Measurements from ENCODE around the gene TAF13. TPM values are rescaled to one million over a fixed set of nuclear protein-coding genes. Genes with fewer than 3 reads are reported as not detected.
A peak's percentile ranks its signal among the peaks of the same experiment; 100 is the strongest.

The TAF13 gene
- total RNA-seq, result 63.3 and 78.7 TPM in 2 replicates
- polyA plus RNA-seq, result 15.7 and 22.1 TPM in 2 replicates

- Histone ChIP-seq H3K4me2 (peak within 1 kb of the TSS; percentile 85), H3K27me3 (no peaks in the 10 kb centered on the region), H3K36me3 (replicated peaks; ENCODE audit: insufficient read depth, low read depth) (no peaks in the 10 kb centered on the region), H4K20me1 (ENCODE audit: insufficient read depth, poor library complexity, severe bottlenecking) (no peaks in the 10 kb centered on the region), H3K4me3 (peak within 1 kb of the TSS; percentile 57), H3K27ac (peak within 1 kb of the TSS; percentile 96), H3K9me2 (replicated peaks; ENCODE audit: insufficient read depth) (no peaks in the 10 kb centered on the region), H3K79me2 (peaks cover 40% of the 10 kb centered on the region), H3K4me1 (ENCODE audit: insufficient read depth) (no peaks in the 10 kb centered on the region), H3K9me3 (ENCODE audit: low read depth) (no peaks in the 10 kb centered on the region), H2AFZ (peak within 1 kb of the TSS; percentile 97)
- peak; percentile 97 for DNase-seq (ENCODE audit: low spot score)
- TF ChIP-seq EZH2phosphoT487 (IDR thresholded peaks at IDR 0.05; ENCODE audit: low read depth, severe bottlenecking, unreplicated experiment) (no peak), EZH2 (IDR thresholded peaks at IDR 0.05; ENCODE audit: borderline replicate concordance) (no peak)
- TF ChIP-seq, protein P1, sequence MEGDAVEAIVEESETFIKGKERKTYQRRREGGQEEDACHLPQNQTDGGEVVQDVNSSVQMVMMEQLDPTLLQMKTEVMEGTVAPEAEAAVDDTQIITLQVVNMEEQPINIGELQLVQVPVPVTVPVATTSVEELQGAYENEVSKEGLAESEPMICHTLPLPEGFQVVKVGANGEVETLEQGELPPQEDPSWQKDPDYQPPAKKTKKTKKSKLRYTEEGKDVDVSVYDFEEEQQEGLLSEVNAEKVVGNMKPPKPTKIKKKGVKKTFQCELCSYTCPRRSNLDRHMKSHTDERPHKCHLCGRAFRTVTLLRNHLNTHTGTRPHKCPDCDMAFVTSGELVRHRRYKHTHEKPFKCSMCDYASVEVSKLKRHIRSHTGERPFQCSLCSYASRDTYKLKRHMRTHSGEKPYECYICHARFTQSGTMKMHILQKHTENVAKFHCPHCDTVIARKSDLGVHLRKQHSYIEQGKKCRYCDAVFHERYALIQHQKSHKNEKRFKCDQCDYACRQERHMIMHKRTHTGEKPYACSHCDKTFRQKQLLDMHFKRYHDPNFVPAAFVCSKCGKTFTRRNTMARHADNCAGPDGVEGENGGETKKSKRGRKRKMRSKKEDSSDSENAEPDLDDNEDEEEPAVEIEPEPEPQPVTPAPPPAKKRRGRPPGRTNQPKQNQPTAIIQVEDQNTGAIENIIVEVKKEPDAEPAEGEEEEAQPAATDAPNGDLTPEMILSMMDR (IDR thresholded peaks at IDR 0.05; ENCODE audit: poor library complexity), result no peak
- WGBS (ENCODE audit: low lambda C conversion rate, missing lambda C conversion rate), result 6% methylated on average over 39 of the region's 39 CpGs
These were observed at the start of gene TAF13 for GRCh38 chr1:109075531-109076490. Gene TAF13, minus strand, starts transcription at chr1:109076003. Its CDS starts 56 bp downstream, at chr1:109075947.

DNA sequence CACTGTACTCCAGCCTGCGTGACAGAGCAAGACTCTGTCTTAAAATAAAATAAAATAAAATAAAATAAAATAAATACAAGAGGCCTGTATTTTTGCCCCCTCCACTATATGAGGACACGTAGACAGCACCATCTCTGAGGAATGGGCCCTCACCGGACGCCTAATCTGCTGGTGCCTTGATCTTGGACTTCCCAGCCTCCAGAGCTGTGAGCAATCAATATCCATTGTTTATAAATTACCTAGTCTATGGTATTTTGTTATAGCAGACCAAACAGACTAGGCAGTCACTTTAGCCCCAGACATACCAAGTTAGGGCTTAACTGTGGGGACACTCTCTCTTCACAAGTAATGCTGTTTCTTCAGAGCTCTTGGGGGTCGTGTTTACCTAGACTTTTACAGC lies 44.6 kb upstream of the TAF13 start:
- Histone ChIP-seq H3K27ac (no peak overlapping the region), H3K4me1 (ENCODE audit: insufficient read depth) (no peaks in the 10 kb centered on the region), H3K4me2 (no peak overlapping the region), H3K79me2 (no peaks in the 10 kb centered on the region), H3K27me3 (peaks cover 11% of the 10 kb centered on the region), H3K36me3 (replicated peaks; ENCODE audit: insufficient read depth, low read depth) (no peaks in the 10 kb centered on the region), H2AFZ (no peak overlapping the region), H3K4me3 (no peak overlapping the region), H3K9me2 (replicated peaks; ENCODE audit: insufficient read depth) (no peaks in the 10 kb centered on the region), H3K9me3 (ENCODE audit: low read depth) (no peaks in the 10 kb centered on the region), H4K20me1 (ENCODE audit: insufficient read depth, poor library complexity, severe bottlenecking) (no peaks in the 10 kb centered on the region)
- TF ChIP-seq EZH2phosphoT487 (IDR thresholded peaks at IDR 0.05; ENCODE audit: low read depth, severe bottlenecking, unreplicated experiment), result no peak
- TF ChIP-seq, protein P1 (IDR thresholded peaks at IDR 0.05; ENCODE audit: poor library complexity), result no peak
- no peak for TF ChIP-seq EZH2 (IDR thresholded peaks at IDR 0.05; ENCODE audit: borderline replicate concordance)
- DNase-seq (ENCODE audit: low spot score), result no peak
- WGBS (ENCODE audit: low lambda C conversion rate, missing lambda C conversion rate), result 91% methylated on average over 5 of the region's 5 CpGs

DNA sequence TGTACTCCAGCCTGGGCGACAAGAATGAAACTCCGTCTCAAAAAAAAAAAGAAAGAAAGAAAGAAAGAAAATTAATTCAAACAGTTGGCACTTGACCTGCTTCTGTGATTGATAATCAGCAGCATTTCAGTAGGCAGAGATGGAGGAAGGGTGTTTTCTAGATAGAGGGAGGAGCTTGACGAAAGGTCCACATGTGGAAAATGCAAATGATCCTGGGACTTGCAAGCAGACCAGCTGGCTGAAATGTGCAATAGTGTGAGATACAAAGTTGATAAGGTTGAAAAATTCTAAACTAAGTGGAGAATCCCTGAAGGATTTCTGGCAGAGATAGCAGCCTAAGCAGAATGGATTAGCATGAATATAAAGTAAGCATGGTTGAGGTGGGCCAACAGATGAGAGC lies 42.3 kb upstream of the TAF13 start:
- H3K27me3 ChIP-seq, result peaks cover 29% of the 10 kb centered on the region
- no peak overlapping the region for H3K4me2 ChIP-seq
- no peak for DNase-seq (ENCODE audit: low spot score)
- H3K36me3 ChIP-seq (replicated peaks; ENCODE audit: insufficient read depth, low read depth), result no peaks in the 10 kb centered on the region
- no peaks in the 10 kb centered on the region for H3K9me2 ChIP-seq (replicated peaks; ENCODE audit: insufficient read depth)
- no peak overlapping the region for H2AFZ ChIP-seq
- H4K20me1 ChIP-seq (ENCODE audit: insufficient read depth, poor library complexity, severe bottlenecking), result no peaks in the 10 kb centered on the region
- H3K4me3 ChIP-seq, result no peak overlapping the region
- TF ChIP-seq EZH2phosphoT487 (IDR thresholded peaks at IDR 0.05; ENCODE audit: low read depth, severe bottlenecking, unreplicated experiment), result no peak
- no peak for TF ChIP-seq EZH2 (IDR thresholded peaks at IDR 0.05; ENCODE audit: borderline replicate concordance)
- H3K27ac ChIP-seq, result no peak overlapping the region
- no peaks in the 10 kb centered on the region for H3K9me3 ChIP-seq (ENCODE audit: low read depth)
- H3K4me1 ChIP-seq (ENCODE audit: insufficient read depth), result peaks cover 4% of the 10 kb centered on the region
- WGBS (ENCODE audit: low lambda C conversion rate, missing lambda C conversion rate), result 88% methylated on average over 3 of the region's 3 CpGs
- no peaks in the 10 kb centered on the region for H3K79me2 ChIP-seq

- Histone ChIP-seq H3K36me3 (replicated peaks; ENCODE audit: insufficient read depth, low read depth) (no peaks in the 10 kb centered on the region), H2AFZ (no peak overlapping the region), H3K9me3 (ENCODE audit: low read depth) (no peaks in the 10 kb centered on the region), H3K4me1 (ENCODE audit: insufficient read depth) (peaks cover 4% of the 10 kb centered on the region), H3K4me2 (no peak overlapping the region), H3K79me2 (no peaks in the 10 kb centered on the region), H3K4me3 (no peak overlapping the region), H3K9me2 (replicated peaks; ENCODE audit: insufficient read depth) (no peaks in the 10 kb centered on the region), H3K27me3 (peaks cover 29% of the 10 kb centered on the region), H3K27ac (no peak overlapping the region), H4K20me1 (ENCODE audit: insufficient read depth, poor library complexity, severe bottlenecking) (no peaks in the 10 kb centered on the region)
- TF ChIP-seq EZH2phosphoT487 (IDR thresholded peaks at IDR 0.05; ENCODE audit: low read depth, severe bottlenecking, unreplicated experiment), result no peak
- TF ChIP-seq, protein P1 (IDR thresholded peaks at IDR 0.05; ENCODE audit: poor library complexity), result no peak
- no peak for TF ChIP-seq EZH2 (IDR thresholded peaks at IDR 0.05; ENCODE audit: borderline replicate concordance)
- whole genome bisulfite sequencing (ENCODE audit: low lambda C conversion rate, missing lambda C conversion rate), result 69% methylated on average over 1 of the region's 1 CpG
- no peak for DNase-seq (ENCODE audit: low spot score)
These were observed 40.5 kb upstream of the TAF13 start for GRCh38 chr1:109116286-109116685.

Measured in hepatocyte (in vitro differentiated cells).